HTERT RPE-1 (cell line): Measurements from ENCODE around the gene SPC24.

Source experiments
- in situ Hi-C: fragments of 300-500 bp; cut with MboI; formaldehyde crosslinking; loops from 4 replicates; pipeline ENCODE4 v1.14.3; 2020; ENCODE audit warnings: low sequenced_read_pairs

The SPC24 gene

GRCh38 chr19:11155373-11156120, at the start of gene SPC24:
Gene SPC24 (minus strand): TSS chr19:11155782. CDS start chr19:11155776, 6 bp downstream.
- in situ Hi-C loops, result no loop called here

- in situ Hi-C loops, result no loop called here
Measured at GRCh38 chr19:11204943-11205349, 49.4 kb upstream of the SPC24 start.

GRCh38 chr19:11204076-11204602, 48.6 kb upstream of the SPC24 start:
- in situ Hi-C loops, result no loop called here

DNA sequence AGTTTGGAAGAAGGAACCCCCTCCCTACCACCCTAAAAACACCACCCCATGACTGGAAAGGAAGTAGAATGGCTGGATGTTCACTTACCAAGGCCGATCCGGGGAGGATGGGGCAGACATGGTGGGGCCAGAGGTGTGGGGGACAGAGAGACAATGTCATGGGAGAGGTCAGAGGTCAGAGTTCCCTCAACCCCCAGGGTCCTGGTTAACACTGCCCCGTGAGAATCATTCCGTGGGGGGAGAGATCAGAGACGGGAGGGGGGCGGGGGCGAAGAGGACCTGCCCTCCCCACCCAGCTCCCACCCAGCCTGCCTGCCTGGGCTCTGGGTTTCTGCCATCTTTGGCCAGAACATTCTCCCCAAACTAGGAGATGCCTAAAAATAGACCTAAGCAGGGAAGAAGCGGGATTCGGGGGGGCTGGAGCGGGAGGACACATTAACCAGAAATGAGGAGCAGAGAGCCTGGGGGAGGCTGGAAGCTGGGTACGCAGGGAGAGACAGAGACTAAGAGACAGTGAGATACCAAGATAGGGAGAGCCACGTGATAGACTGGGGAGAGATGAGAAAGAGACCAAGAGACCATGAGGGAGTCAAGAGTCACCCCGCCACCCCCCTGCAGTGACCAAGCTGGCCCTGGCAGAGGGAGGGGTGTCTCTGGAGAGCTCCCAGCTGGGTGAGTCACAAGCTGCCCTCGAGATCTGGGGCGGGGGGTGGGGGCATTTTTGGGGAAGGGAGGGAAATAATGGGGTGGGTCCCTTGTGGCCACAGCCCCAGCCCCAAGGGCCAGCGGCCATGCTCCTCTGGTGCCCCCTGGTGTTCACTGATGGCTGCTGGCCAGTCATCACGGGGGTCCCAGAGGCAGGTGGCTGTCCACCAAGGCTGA, 47.9 kb upstream of the SPC24 start:
- in situ Hi-C loops, result no loop called here

GRCh38 chr19:11202488-11203193, 47.1 kb upstream of the SPC24 start:
- in situ Hi-C loops, result no loop called here

DNA sequence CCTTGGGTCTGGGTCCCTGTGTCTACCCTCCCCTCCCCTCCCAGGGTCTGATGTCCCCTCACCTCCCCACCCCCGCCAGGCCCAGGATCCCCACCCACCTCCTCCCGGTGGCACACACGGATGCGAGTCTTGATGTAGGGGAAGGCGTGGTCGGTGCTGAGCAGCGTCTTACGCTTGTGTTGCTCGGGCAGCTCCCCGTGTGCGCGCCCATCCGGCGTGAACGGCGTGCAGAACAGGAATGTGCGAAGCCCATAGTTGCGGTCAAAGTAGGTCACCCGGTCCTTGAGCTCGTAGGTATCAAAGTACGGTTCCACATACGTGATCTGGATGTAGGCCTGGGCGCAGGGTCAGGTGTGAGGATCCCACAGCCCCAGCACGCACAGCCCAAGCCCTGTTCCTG, 46.2 kb upstream of the SPC24 start:
- in situ Hi-C loops, result no loop called here

DNA sequence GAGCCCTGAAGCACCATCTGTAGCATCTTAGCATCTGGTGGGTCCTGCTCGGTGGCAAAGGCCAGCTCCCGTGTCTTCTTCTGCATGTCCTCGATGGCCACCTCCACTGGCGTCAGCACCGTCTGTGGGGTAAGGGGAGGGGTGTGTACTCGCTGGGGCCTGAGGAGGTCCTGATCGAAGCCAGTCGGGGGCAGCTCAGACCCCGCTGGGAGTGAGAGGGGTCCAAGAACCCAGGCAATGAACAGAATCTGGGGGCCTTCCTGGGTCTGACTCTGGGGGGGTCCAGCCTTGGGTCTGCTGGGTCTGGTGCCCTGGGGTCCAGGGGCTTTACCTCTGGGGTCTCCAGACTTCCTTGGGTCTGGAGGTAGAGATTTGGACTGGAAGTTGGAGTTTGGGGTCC, 45.3 kb upstream of the SPC24 start:
- in situ Hi-C loops, result no loop called here

- in situ Hi-C loops, result no loop called here
Measured at GRCh38 chr19:11200015-11200574, 44.5 kb upstream of the SPC24 start.

DNA sequence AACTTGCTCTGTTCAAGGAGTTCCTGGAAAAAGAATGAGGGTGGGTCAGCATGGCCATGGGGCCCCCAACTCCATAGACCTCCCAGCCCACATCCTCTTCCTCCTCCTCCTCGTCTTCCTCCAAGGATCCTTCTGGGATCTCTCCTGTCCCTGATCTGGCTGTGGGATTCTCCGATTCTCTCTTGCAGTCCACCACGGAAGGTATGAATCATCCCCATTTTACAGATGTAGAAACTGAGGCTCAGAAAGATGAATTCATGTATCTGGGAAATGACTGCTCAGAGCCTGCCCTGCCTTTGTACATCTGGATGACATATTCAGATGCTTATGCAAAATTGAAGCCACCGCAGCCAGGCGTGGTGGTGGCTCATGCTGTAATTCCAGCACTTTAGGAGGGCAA, 43.9 kb upstream of the SPC24 start:
- in situ Hi-C loops, result no loop called here

DNA sequence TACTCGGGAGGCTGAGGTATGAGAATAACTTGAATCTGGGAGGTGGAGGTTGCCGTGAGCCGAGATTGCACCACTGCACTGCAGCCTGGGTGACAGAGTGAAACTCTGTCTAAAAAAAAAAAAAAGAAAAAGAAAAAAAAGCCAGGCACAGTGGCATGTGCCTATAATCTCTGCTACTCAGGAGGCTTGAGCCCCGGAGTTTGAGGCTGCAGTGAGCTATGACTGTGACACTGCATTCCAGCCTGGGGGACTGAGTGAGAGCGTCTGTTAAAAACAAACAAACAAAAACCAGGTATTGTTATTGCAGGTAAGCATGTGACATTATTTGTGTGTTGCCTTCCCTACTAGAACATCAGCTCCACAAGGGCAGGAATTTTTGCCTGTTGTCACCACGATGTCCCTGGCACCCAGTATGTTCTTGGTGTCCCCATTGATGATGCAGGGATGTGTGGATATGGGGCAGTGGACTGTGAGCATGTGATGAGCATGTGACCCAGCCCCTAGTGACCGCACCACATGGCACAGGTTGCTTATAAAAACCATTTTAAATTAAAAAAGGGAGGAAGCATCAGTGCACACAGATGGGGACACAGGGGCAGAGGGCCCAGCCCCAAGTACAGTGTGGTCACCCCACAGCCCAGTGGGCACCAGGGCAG, 43.3 kb upstream of the SPC24 start:
- in situ Hi-C loops, result no loop called here

DNA sequence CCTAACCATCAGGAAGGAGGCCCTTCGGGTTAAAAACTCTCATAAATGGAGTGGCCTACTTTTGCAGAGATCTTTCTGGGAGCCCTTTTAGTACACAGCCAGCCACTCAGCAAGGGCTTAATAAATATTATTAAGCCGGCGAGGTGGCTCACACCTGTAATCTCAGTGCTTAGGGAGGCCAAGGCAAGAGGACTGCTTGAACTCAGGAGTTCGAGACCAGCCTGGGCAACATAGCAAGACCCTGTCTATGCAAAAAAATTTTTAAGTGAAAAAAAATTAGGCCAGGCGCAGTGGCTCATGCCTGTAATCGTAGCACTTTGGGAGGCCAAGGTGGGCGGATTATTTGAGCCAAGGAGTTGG, 42.6 kb upstream of the SPC24 start:
- in situ Hi-C loops, result no loop called here

- in situ Hi-C loops, result no loop called here
Measured at GRCh38 chr19:11197291-11198174, 42.0 kb upstream of the SPC24 start, which contains the start of gene KANK2. Gene KANK2 (minus strand): TSS chr19:11197545. CDS start chr19:11194511, 3,034 bp downstream.

GRCh38 chr19:11196406-11197287, 41.1 kb upstream of the SPC24 start:
- in situ Hi-C loops, result no loop called here

GRCh38 chr19:11195681-11196080, 40.1 kb upstream of the SPC24 start:
- in situ Hi-C loops, result no loop called here

GRCh38 chr19:11194656-11195558, 39.3 kb upstream of the SPC24 start:
- in situ Hi-C loops, result no loop called here

DNA sequence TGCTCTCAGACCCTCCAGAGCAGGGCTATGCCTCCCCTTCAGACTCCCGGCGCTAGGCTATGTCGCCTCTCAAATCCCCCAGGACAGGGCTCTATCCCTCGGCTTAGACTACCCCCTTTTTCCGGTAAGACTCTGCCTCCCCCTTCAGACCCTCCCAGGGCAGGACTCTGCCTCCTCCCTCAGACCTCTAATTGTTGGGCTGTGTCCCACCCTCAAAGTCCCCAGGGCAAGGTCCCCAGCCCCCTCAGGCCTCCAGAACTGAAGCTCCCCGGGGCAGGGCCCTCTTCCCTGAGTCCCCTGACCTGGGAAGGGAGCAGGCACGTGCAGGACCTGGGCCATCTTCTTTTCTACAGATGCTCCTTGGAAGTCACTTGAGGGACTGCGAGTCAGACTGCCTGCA, 38.6 kb upstream of the SPC24 start:
- in situ Hi-C loops, result no loop called here
